HG02840 (cell line): ENCODE measurements around the gene PODXL2.

Source experiments
- ATAC-seq: cut with Tn5 transposase; IDR thresholded peaks from one replicate; pipeline ENCODE4 v1.9.1; 2021; ENCODE audit warnings: mild to moderate bottlenecking, moderate library complexity, moderate number of reproducible peaks; ENCODE audit not compliant: unreplicated experiment, low FRiP score

PODXL2 gene

GRCh38 chr3:127625821-127626220 lies 3.2 kb upstream of the PODXL2 start:
- ATAC-seq: no peak

- ATAC-seq: no peak
These were observed 578 bp upstream of the PODXL2 start for GRCh38 chr3:127628426-127628787.

DNA sequence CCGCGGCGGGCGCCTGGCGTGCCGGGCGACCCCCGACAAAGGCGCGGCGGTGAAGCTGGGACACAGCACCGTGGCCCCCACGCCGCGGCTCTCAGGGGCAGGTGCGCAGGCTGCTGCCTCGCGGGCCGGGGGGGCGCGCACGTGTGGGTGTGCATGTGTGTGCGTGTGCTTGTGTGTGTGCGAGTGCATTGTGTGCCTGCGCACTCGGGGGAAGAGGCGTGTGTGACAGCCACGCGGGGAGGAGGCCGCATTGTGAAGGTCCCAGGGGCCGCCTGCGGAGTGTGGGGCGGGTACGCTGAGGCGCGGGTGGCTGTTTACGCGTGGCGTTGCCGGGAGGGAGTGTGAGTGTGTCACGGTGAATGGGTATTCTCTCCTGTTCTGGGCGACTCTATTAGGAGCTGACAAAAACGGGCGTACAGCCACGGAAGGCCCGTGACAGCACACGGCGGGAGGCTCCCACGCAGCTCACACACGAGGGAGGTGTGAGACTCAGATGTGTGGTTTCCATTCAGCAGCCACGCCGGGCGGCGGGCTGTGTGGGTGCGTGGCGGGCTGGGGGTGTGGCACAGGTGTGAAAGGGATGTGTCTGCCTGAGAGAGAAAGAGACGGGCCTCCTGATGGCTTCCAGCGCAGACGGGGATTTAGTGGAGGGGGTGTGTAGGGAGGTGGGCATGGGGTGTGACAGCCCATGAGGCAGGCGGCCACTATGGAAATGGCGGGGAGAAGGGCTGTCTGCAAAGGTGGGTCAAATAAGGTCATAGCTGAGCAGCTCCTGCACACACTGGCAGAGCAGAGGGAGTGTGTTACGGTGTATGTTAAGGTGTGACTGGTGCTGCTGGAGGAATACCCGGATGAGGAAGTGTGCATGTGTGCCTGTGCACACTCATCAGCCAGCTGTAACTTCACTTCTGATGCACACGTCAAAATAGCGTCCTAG lies 750 bp downstream of the PODXL2 start:
- ATAC-seq: no peak

- no peak for ATAC-seq
These were observed 2.1 kb downstream of the PODXL2 start for GRCh38 chr3:127630811-127631714.

DNA sequence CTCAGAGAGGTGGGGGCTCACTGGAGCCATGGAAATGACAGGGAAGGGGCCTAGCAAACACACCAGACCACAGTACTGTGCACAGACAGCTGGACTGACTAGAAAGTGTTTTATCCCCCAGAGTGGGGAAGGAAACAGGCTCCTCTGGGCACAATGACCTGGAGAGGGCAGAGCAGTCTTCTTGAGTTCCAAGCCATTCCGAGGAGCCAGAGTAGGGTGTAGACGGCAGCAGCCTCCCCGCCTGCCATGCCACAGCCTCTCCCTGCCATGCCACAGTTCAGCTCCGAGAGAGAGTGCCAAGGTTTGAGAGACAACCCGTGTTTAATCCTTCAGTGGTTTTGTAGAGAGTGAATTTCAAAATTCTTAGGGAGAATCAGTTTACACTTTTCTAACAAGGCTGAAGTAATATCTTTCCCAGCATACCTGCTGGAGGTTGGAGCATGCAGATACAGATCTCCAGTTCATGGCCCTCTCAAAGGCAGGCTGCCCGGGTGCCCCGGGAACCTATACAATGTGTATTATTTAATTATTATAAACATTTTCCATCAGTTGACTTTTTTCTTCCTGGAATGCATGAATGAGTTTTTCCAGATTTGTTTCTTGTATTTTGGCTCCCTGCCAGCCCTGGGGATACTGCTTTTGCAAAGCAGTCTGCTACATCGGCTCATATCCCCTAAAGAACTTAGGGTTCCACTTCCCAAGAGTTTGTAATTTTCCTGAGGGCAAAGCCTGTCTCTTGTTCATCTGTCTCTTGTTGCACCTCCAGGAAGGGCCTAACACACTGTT lies 3.2 kb downstream of the PODXL2 start:
- no peak for ATAC-seq

GRCh38 chr3:127634653-127635052 lies 5.7 kb downstream of the PODXL2 start:
- ATAC-seq: no peak

DNA sequence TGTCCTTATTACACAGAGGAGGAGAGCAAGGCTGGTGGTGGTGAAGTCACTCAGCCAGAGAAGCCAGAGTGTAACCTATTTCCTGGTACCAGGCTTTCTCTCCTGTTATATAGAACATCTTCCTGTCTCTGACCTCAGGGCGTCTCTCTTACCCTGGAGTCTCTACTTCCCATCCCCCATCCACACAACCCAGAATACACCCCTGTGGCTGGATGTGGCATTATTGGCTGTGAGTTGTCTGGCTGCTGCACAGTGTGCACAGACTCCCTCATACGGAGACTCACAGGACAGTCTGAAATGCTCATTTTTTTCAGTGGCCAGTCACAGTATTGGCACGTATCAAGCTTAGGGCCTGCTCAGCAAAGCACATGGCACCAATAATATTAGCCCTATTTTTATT lies 8.6 kb downstream of the PODXL2 start:
- ATAC-seq: no peak

GRCh38 chr3:127637971-127638370 lies 9.0 kb downstream of the PODXL2 start:
- no peak for ATAC-seq

- no peak for ATAC-seq
These were observed 10.4 kb downstream of the PODXL2 start for GRCh38 chr3:127639173-127640041.

- ATAC-seq: no peak
These were observed 11.0 kb downstream of the PODXL2 start for GRCh38 chr3:127640042-127640355.

- ATAC-seq: no peak
These were observed 15.8 kb downstream of the PODXL2 start for GRCh38 chr3:127644641-127645370.

GRCh38 chr3:127645371-127646015 lies 16.5 kb downstream of the PODXL2 start:
- ATAC-seq: no peak

DNA sequence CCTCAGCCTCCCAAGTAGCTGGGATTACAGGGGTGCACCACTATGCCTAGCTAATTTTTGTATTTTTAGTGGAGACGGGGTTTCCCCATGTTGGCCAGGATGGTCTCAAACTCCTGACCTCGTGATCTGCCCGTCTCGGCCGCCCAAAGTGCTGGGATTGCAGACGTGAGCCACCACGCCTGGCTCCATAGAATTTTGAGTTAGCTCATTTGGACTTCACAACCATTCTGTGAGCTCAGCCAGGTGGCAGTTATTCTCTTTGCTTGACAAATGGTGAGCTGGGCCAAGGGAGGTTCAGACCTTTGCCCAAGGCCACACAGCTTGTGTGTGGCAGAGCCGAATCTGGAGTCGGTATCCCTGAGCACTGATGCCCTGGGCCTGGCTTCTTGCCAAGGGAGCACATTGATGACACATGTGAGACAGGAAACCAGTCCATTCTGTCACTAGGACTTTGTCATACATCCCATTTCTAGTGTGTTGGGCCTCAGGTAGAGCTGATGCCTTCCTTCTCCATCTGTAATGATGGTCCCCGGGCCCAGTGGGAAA lies 17.6 kb downstream of the PODXL2 start:
- ATAC-seq: no peak

GRCh38 chr3:127647166-127647844 lies 18.3 kb downstream of the PODXL2 start:
- no peak for ATAC-seq

GRCh38 chr3:127647845-127648204 lies 18.8 kb downstream of the PODXL2 start:
- no peak for ATAC-seq

GRCh38 chr3:127650236-127650635 lies 21.3 kb downstream of the PODXL2 start:
- ATAC-seq: no peak

GRCh38 chr3:127651516-127652172 lies 22.7 kb downstream of the PODXL2 start:
- no peak for ATAC-seq
